HEK293T (cell line): ENCODE measurements around the gene SLAIN1.

Experiments used
- ARNT ChIP-seq: fragments of 450-650 bp; IDR thresholded peaks from 2 replicates; pipeline ENCODE4 v1.6.1; 2017; ENCODE audit warnings: mild to moderate bottlenecking
- BHLHE40 ChIP-seq: fragments of 450-650 bp; IDR thresholded peaks from 2 replicates; pipeline ENCODE4 v1.6.1; 2016; ENCODE audit warnings: mild to moderate bottlenecking, moderate library complexity, borderline replicate concordance
- ELF4 ChIP-seq: fragments of 450-650 bp; IDR thresholded peaks from 2 replicates; pipeline ENCODE4 v1.6.1; 2017; ENCODE audit warnings: antibody characterized with exemption
- FOXA1 ChIP-seq: fragments of 450-650 bp; IDR thresholded peaks from 2 replicates; pipeline ENCODE4 v1.6.1; 2016; ENCODE audit warnings: mild to moderate bottlenecking
- FOXK2 ChIP-seq: fragments of 450-650 bp; IDR thresholded peaks from 2 replicates; pipeline ENCODE4 v1.6.1; 2016; ENCODE audit warnings: mild to moderate bottlenecking
- FOXM1 ChIP-seq: fragments of 450-650 bp; IDR thresholded peaks from 2 replicates; pipeline ENCODE4 v1.6.1; 2017; ENCODE audit warnings: mild to moderate bottlenecking, borderline replicate concordance
- HDGF ChIP-seq: fragments of 450-650 bp; IDR thresholded peaks from 2 replicates; pipeline ENCODE4 v1.6.1; 2017; ENCODE audit warnings: antibody characterized with exemption, borderline replicate concordance
- NFRKB ChIP-seq: fragments of 450-650 bp; IDR thresholded peaks from 2 replicates; pipeline ENCODE4 v1.6.1; 2016; ENCODE audit warnings: mild to moderate bottlenecking, moderate library complexity
- SP1 ChIP-seq: fragments of 450-650 bp; IDR thresholded peaks from 2 replicates; pipeline ENCODE4 v1.6.1; 2017
- SUZ12 ChIP-seq: fragments of 450-650 bp; IDR thresholded peaks from 2 replicates; pipeline ENCODE4 v1.6.1; 2016; ENCODE audit warnings: mild to moderate bottlenecking

GRCh38 chr13:77714119-77714755 is 16.8 kb downstream of the SLAIN1 start:
- TF ChIP-seq ARNT (no peak; the same call in 1 of the 2 replicates), FOXA1 (no peak), SUZ12 (no peak), NFRKB (no peak), HDGF (no peak), SP1 (no peak), BHLHE40 (no peak), ELF4 (no peak), FOXM1 (no peak), FOXK2 (no peak)
